Measurements from ENCODE around the gene TMEM187.
"Not testable (repeated sequence)": the region's sequence is repeated elsewhere in the genome, so short reads cannot be mapped to it uniquely, and the experiment has no call there.

TMEM187 gene

DNA sequence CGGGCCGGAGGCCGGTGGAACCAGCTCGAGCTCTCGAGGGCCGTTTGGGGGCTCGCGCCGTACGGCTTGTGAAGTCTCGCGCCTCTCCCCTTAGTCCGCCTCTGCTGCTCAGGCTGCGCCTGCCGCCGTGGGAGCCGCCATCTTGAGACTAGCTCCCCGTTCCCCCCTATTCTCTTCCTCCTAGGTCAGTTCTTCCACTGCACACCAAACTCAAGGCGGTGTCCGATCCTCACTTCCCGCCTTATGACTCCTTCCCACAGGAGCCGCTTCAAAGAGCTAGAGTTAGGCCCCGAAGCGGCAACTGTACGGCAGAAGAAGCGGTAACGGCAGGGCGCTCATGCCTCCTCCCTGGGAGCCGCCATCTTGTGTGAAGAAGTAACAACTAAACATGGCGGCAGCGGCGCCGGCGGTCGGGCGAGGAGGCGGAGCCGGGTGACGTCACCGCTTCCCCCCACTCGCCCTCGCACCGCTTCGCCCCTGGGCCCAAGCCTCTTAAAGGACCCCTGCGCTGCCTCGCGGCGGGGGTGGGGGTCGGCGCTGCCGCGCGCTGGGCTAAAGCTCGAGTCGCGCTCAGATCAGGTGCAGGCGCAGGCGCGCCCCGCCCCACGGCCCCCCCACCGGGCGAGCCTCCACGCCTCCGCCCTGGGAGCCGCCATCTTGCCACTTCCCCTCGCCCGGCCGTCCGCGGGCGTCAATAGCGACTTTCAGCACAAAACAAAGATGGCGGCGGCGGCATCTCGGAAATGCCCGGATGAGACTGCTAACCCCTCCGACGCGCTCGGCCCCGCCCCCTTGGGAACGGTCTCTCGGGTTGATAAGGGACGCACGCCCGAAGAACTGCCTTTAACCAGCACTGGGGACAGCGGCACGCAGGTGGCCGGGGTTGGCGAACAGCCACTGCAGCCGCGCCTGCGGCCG lies 845 bp upstream of the TMEM187 start, which contains the start of gene HCFC1:
Gene HCFC1, minus strand, starts transcription at position 369 of the 918 bp plus-strand sequence. CDS start 978 bp downstream, outside the sequence.
- peak; percentile 72 for DNase-seq (ENCODE audit: low read depth)

DNA sequence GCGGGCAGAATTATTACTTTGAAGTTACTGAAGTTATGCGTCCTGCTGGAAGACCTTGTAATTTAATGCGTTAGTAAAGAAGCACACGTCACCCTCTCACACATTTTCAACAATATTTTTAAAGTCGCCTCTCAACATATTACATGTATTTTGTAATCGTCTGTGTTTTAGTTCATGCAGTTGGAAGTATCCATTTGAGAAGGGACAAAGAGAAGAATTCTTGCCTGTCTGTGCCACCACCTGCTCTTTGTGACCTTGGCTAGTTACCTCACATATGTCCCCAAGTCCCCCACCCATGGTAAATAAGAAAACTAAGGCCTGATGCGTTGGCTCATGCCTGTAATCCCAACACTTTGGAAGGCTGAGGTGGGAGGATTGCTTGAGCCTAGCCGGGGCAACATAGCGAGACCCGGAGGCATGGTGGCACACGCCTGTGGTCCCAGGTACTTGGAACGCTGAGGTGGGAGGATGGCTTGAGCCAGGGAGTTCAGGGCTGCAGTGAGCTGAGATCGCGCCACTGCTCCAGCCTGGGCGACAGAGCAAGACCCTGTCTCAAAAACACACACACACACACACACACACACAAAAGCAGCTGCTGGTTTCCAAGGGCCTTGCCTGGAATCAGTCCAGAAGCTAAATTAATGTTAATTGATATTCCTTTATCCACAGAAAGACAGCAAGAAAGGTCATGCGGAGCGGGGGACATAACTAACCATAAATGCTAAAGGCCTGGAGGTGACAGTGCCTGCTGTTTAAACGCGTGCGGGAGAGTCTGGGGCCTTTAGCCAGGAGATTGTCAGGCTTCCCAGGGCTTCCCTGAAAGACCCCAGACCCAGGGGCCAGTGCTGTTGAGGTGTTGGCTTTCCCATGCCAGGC lies 811 bp downstream of the TMEM187 start:
- DNase-seq (ENCODE audit: low read depth), result peak; percentile 9

DNA sequence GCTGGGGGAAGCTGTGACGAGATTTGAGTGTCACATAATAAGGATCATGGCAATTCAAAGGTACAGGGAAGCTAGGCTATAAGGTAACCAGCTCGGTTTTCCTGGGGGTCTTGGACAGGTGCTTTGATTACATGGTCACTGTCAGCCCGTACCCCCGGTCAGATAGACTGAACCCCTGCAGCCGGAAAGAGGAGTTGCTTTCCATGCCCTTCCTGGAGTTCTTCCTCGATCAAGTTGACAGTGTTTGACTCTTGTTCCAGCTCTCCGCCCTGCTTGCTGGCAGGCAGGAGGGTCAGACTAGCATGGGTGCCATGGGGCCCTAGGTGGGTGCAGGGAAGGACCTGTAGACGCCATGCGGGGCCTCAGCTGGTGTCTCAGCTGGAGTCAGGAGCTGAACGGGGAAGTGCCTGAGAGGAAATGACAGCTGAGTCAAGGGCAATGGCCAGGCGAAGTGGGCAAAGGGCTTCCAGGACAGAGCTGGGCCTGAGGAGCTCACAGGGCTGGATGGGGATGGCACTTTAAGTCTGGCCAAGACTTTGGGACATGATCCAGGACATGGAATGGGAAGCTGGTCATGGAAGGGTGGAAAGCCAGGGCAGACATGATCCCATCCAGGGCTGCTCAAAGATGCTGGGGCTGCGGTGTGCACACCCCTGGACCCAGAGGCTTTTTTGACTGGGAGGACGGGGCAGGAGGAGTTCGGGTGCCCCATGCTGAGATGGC lies 1.6 kb downstream of the TMEM187 start:
- DNase-seq (ENCODE audit: low read depth), result no peak

DNA sequence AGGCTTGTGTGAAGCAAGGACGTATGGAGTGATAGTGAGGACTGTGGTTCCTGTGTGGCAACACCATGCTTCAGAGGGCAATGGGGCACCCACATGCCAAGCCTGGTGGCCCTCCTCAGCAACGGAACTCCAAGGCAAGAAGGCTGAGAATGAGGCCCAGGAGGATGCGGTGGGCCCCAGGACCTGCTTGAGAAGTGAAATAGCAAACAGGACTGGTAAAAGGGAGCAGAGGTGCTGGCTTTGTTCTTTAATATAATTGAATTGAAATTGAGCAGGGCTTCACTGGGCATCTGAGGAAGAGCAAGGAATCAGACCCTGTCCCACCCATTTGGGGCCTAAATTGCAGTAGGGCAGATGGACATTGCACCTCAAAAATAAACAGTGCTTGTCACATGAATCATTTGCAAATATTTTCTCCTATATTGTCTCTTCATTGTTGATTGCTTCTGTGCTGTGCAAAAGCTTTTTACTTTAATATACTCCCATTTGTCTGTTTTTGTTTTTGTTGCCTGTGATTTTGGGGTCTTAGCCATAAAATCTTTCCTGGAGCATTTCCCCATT lies 2.3 kb downstream of the TMEM187 start:
- no peak for DNase-seq (ENCODE audit: low read depth)

DNA sequence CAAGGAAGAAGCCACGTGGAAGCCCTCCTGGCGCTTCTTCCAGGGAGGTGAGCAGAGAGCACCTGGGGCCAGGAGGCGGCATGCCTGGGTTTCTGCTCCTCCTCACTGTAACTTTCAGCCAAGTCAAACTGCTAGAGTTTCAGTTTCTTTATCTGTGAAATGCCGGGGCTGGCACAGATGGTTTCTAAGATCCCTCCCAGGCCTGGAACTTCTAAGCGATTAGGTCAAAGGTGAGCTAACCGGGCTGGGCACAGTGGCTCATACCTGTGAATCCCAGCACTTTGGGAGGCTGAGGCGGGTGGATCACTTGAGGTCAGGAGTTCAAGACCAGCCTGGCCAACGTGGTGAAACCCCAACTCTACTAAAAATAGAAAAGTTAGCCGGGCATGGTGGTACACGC lies 7.8 kb downstream of the TMEM187 start:
- not testable (repeated sequence) for DNase-seq (ENCODE audit: low read depth)

DNA sequence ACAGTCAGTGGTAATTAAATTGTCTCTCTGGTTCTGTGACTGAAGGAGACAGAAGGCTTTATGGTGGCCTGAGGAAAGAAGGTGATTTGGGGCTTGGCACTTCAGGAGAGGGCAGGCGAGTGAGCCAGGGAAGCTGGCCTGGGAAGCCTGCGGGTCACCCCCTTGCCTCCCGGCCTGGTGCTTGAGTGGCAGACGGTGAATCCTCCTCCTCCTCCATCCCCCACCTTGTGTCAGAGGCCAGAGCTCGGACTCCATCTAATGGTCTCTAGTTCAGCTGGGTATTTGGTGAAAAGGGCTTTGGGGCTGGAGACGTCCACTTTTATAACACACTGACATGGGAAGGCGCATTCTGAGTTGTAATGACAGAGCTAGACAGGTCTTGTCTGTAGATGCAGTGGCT lies 8.7 kb downstream of the TMEM187 start:
- DNase-seq (ENCODE audit: low read depth), result no peak

DNA sequence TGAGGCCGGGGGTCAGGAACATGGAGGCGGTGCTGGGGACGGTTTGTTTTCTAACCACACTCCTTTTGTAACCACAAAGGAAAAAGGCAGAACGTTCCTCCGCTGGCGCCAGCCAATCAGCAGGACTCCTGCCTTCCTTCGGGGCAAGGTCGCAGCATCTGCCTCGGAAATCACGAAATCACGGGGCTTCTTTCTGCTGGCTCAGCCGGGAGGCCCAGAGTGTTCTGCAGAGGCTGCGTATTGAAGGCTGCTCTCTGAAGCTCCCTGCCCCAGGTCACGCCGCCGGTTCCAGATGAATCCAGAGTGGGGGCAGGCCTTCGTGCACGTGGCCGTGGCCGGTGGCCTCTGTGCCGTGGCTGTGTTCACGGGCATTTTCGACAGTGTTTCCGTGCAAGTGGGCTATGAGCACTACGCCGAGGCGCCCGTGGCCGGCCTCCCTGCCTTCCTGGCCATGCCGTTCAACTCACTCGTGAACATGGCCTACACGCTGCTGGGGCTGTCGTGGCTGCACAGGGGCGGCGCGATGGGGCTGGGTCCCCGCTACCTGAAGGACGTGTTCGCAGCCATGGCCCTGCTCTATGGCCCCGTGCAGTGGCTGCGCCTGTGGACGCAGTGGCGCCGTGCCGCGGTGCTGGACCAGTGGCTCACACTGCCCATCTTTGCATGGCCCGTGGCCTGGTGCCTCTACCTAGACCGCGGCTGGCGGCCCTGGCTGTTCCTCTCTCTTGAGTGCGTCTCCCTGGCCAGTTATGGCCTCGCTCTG lies 9.4 kb downstream of the TMEM187 start:
- no peak for DNase-seq (ENCODE audit: low read depth)

DNA sequence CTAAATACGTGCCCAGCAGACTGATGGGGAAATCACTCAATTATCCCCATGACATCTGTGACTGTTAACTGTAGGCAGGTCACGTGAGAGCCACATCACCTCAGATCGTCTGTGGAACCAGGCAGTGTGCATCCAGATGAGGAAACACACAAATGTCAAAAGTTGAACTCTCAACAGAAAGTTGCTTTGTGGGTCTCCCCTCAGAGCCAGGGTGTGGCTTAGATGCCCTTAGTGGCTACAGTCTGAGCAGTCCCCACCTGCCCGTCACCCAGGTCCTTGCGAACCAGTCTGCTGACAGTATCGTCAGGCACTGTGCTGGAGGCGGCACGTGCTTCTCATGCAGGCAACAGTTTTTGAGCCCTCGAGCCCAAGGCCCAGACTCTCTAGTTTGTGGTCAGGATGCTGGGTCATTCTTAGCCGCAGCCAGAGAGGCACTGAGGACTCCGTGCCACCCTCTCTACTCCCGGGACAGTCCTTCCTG lies 10.8 kb downstream of the TMEM187 start:
- DNase-seq (ENCODE audit: low read depth), result no peak

DNA sequence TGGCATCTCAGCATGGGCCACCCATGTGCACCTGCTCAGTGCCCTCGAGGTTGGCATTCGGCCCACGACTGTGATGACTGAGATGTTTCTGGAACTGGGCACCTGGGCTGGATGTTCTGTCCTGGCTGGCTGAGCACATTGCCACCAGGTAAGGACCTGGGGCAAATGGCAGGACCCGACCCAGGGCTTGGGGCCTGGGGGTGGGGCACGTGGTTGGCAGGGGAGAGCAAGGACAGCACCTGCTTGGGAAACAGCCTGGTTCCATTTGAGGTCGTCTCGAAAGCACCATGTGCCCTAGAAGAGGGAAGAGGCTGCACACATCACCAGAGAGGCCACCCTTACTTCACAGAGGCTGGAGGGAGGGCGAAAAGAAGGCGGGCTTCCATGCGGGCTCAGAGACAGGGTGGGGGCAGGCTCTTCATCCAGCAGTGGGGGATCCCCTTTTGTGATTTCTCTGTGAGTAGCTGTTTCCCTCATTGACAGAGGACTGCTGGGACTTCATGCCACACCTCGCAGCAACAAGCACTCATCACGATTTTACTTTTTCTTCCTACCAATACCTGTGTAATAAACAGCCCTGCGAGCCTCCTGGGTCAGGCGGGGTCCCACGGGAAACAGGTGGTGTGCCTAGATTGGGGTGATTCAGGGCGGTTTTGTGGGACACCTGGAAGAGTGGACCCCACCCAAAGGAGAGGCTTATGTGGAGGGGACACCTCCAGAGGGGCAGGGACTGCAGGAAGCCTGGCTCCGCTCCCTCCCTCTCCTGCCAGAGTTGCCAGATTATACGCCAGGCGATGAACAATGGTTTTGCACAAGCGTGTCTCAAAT lies 12.0 kb downstream of the TMEM187 start:
- DNase-seq (ENCODE audit: low read depth), result no peak

DNA sequence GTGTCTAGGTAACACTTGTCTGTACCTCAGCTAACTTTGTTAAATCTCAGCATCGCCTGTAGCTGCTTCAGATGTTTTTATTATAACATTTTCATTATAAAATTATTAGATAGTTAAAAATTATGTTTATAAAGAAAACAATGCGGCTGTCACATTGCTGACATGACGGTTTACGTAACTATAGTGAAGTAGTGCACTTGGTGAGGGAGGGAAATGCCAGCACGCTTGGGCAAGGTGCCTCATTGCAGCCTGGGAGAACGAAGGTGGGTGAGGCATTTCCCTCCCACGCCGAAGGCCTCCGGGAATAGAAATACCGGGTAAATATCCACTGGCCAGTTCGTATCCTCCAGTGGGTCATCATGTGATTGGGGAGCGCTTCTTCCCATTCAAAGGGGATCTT lies 15.9 kb downstream of the TMEM187 start:
- no peak for DNase-seq (ENCODE audit: low read depth)

DNA sequence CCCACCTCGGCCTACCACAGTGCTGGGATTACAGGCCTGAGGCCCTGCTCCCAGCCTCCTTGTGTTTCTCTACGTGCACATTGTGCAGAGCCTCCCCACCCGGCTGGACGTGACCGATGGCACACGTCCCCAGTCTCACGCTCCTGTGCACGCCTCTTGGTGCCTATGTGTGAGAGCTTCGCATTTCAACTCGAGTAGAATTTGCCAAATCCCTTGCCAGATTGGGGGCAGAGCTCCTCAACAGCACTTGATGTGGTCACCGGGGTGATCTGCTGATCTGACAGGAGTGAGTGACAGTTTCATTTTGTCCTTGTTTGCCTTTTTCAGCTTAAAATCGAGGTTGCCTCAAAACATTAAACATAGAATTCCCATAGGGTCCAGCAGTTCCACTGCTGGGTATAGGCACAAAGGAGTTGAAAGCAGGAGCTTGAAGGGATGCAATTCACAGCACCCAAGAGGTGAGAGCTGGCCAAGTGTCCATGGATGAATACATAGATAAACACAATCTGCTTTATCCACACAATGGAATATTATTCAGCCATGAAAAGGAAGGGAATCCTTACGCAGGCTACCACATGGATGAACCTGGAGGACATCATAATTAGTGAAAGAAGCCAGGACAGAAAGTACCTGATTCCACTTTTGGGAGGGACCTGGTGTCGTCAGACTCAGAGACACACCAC lies 17.6 kb downstream of the TMEM187 start:
- DNase-seq (ENCODE audit: low read depth), result no peak

DNA sequence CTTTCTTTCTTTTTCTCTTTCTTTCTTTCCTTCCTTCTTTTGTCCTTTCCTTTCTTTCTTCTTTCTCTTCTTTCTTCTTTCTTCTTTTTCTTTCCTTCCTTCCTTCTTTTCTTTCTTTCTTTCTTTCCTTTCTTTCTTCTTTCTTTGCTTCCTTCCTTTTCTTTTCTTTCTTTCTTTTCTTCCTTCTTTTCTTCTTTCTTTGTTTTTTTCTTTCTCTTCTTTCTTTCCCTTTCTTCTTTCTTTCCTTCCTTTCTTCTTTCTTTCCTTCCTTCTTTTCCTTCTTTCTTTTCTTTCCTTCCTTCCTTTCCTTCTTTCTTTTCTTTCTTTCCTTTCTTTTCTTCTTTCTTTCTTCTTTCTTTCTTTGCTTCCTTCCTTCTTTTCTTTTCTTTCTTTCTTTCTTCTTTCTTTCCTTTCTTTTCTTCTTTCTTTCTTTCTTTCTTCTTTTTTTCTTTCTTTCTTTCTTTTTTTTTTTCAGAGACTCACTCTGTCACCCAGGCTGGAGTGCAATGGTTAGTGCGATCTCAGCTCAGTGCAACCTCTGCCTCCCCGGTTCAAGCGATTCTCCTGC lies 18.5 kb downstream of the TMEM187 start:
- DNase-seq (ENCODE audit: low read depth), result no peak

DNA sequence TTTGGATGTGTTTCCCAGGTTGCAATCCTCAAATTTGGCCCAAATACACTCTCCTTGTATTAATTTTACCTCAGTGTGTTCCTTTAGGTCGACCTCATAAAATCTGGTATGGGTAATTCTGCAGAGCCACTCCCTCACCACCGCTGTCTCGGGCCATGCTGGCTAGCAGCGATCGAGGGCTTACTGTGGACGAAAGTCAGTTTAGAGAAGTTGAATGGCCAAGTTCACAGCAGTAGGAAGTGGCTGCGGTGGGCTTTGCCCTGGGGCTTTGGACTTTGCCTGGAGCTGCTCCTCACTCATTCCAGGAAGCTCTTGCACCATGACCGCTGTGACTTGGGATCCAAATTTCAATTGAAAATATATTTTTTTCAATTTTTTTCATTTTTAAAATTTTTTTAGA lies 19.6 kb downstream of the TMEM187 start:
- no peak for DNase-seq (ENCODE audit: low read depth)

DNA sequence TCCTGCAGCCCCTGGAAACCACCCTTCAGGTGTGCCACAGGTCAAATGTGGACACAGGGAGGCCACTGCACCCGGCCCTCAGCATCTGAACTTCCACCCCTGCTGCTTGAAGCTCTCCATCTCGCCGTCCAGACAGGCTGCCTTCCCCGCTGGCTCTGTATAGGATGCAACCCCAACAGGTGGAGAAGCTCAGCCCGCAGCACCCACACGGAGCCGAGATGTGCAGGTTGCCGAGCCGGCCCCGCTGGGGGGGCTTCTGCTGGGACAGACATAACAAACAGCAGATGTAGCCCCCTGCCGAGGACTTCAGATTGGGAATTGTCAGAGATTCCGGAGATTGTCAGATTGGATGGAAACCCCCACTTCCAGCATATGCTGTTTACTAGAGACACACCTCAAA lies 20.5 kb downstream of the TMEM187 start:
- DNase-seq (ENCODE audit: low read depth), result no peak

DNA sequence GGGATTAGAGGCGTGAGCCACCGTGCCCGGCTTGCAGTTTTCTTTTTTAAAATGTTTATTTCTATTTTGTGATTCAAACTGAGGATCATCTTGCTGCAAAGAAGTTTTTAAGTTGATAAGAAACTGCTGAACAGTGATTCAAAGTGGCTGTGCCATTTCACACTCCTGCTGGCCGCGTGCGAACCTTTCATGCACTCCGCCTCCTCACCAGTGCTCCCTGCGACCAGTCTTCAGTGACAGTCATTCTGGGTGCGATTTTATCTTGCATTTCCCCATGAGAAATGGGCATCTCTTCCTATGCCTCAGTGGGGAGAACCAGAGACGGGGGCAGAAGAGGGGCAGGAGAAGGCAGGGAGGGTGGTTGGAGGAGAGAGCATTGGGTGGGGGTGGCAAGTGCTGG lies 21.4 kb downstream of the TMEM187 start:
- no peak for DNase-seq (ENCODE audit: low read depth)

DNA sequence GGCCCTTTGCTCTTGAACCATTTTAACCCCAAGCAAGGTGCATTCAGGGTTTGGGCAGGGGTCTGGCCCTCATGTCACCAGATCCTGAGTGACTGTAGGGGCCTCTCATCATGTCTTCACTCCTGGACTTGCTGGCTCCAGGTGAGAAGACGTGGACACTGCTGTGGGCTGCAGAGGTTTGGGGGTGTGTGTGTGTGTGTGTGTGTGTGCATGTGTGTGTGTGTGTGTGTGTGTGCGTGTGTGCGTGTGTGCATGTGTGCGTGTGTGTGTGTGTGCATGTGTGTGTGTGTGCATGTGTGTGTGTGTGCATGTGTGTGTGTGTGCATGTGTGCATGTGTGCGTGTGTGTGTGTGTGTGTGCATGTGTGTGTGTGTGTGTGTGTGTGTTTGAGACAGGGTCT lies 21.8 kb downstream of the TMEM187 start:
- DNase-seq (ENCODE audit: low read depth), result not testable (repeated sequence)

DNA sequence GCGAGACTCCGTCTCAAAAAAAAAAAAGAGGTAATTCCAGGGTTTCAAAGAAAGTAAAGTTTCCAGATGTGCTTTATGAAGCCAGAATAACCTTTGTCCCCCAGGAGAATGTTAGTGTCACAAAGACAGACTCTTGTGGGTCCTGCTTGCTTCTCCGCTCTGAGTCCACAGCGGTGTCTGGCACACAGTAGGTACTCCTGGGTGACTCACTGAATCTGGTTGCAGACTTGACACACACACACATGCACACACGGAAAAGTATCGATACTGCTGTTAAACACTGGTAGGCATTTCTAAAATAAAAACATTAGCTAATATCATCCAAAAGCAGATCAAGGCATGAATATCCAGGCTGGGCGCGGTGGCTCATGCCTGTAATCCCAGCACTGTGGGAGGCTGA lies 22.9 kb downstream of the TMEM187 start:
- no peak for DNase-seq (ENCODE audit: low read depth)

DNA sequence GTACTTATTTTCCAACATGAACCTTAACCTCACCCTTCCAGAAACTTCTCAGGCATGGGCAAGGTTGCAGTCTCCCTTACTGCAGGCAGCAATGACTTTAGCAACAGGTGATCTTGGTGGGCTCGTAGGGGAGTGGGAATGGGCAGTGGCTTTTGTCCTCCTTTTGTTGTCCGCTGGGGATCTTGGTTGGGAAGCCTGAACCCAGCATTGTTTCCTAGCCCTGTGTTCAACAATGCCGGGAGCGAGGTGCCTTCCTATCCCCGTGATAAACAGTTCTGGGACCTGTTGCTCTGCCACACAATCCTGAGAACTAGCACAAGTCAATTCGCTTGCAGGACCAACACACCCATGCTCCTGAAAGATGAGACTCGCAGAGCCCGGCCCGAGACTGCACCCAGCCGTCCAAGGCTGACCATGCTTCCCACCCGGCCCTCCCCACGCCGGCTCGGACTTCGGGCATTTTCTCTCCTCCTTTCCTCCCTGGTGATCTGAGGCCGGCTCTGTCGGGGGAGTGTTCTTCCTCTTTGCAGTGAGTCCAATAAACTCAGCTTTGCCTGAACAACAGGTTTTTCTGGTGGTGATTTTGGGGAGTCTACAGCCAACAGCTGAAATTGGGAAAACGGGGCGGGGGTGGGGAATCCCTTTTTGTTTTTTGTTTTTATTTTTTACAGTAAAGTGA lies 26.9 kb downstream of the TMEM187 start:
- no peak for DNase-seq (ENCODE audit: low read depth)

DNA sequence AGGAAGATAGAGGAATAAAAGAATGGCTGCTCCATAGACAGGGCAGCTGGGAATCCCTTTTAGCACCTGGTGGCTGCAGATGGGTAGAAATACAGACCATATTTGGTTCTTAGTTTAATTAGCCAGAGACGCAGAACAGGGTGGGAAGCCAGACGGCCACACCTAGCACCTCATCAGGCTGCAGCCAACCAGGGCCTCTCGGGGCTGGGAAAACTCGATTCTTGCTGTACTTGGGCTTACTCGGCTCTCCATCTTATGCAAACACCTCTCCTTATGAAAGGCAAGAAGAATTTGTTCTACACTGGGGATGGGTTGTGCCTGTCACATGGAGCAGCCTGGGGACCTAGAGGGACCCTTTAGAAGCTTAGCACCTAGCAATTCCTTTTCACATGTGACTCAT lies 27.5 kb downstream of the TMEM187 start:
- no peak for DNase-seq (ENCODE audit: low read depth)
